Hepatocyte (in vitro differentiated cells): Measurements from ENCODE around the gene SMAP2. TPM values are rescaled to one million over a fixed set of nuclear protein-coding genes. Genes with fewer than 3 reads are reported as not detected.

ENCODE experiments used
- DNase-seq: peaks from one replicate; pipeline ENCODE4 v3.0.0-alpha.2; 2016; ENCODE audit warnings: low spot score
- H2AFZ ChIP-seq: fragments of 200-600 bp; sonication (generic); 2 replicates; pipeline ENCODE4 v1.6.0; 2016; ENCODE audit warnings: antibody characterized with exemption, mild to moderate bottlenecking
- H3K27ac ChIP-seq: fragments of 200-600 bp; sonication (generic); 2 replicates; pipeline ENCODE4 v1.5.1; 2016; ENCODE audit warnings: mild to moderate bottlenecking
- H3K27me3 ChIP-seq: fragments of 200-600 bp; sonication (generic); 2 replicates; pipeline ENCODE4 v1.6.1; 2016
- H3K36me3 ChIP-seq: fragments of 200-600 bp; sonication (generic); replicated peaks from 2 replicates; pipeline ENCODE4 v1.5.1; 2016; ENCODE audit warnings: low read depth; ENCODE audit not compliant: insufficient read depth
- H3K4me1 ChIP-seq: fragments of 200-600 bp; sonication (generic); 2 replicates; pipeline ENCODE4 v1.5.1; 2016; ENCODE audit warnings: mild to moderate bottlenecking, moderate library complexity; ENCODE audit not compliant: insufficient read depth
- H3K4me2 ChIP-seq: fragments of 200-600 bp; sonication (generic); 2 replicates; pipeline ENCODE4 v1.6.0; 2016
- H3K4me3 ChIP-seq: fragments of 200-600 bp; sonication (generic); 2 replicates; pipeline ENCODE4 v1.5.1; 2016; ENCODE audit warnings: mild to moderate bottlenecking
- H3K79me2 ChIP-seq: fragments of 200-600 bp; sonication (generic); 2 replicates; pipeline ENCODE4 v1.6.0; 2017; ENCODE audit warnings: mild to moderate bottlenecking
- H3K9me2 ChIP-seq: fragments of 200-600 bp; sonication (generic); replicated peaks from 2 replicates; pipeline ENCODE4 v1.6.0; 2017; ENCODE audit warnings: mild to moderate bottlenecking; ENCODE audit not compliant: insufficient read depth
- H3K9me3 ChIP-seq: fragments of 200-600 bp; sonication (generic); 2 replicates; pipeline ENCODE4 v1.5.1; 2016; ENCODE audit warnings: low read depth, mild to moderate bottlenecking
- H4K20me1 ChIP-seq: fragments of 200-600 bp; sonication (generic); 2 replicates; pipeline ENCODE4 v1.6.0; 2016; ENCODE audit warnings: mild to moderate bottlenecking; ENCODE audit not compliant: insufficient read depth, poor library complexity, severe bottlenecking
- CTCF ChIP-seq: fragments of 200-600 bp; sonication (generic); IDR thresholded peaks from 2 replicates; pipeline ENCODE4 v1.5.1; 2016; ENCODE audit warnings: antibody characterized with exemption, mild to moderate bottlenecking; ENCODE audit not compliant: poor library complexity
- EZH2 ChIP-seq: fragments of 200-600 bp; sonication (generic); IDR thresholded peaks from 2 replicates; pipeline ENCODE4 v1.6.1; 2016; ENCODE audit warnings: antibody characterized with exemption, mild to moderate bottlenecking, borderline replicate concordance
- EZH2phosphoT487 ChIP-seq: fragments of 200-600 bp; sonication (generic); IDR thresholded peaks from one replicate; pipeline ENCODE4 v1.6.1; 2018; ENCODE audit warnings: antibody characterized with exemption, mild to moderate bottlenecking, low read depth, moderate library complexity; ENCODE audit not compliant: unreplicated experiment, severe bottlenecking
- WGBS: methylation state at CpG from one replicate; pipeline ENCODE4 v1.1.6; 2016; ENCODE audit warnings: low lambda C conversion rate; ENCODE audit errors: missing lambda C conversion rate; 5-methylcytosine and 5-hydroxymethylcytosine counted together
- polyA plus RNA-seq: library from polyadenylated mRNA; unstranded; fragments of >200 nt; fragmentation: Nextera tagmentation; extraction: Ambion mirVana; gene quantifications from 2 replicates; pipeline ENCODE4 v1.2.1, GENCODE V29; 2016
- total RNA-seq: library from RNA; depleted of rRNA; stranded (reverse); fragments of >200 nt; gene quantifications from 2 replicates; pipeline ENCODE4 v1.2.3, GENCODE V29; 2014

SMAP2 gene
- total and polyA plus RNA-seq, 2 experiments from 2014 or later = 22.9 to 23.1 TPM

- Histone ChIP-seq H2AFZ (no peak overlapping the region), H3K4me1 (no peaks in the 10 kb centered on the region), H3K79me2 (no peaks in the 10 kb centered on the region), H3K4me3 (no peak overlapping the region), H3K36me3 (no peaks in the 10 kb centered on the region), H4K20me1 (no peaks in the 10 kb centered on the region), H3K4me2 (no peak overlapping the region), H3K27ac (no peak overlapping the region), H3K9me2 (no peaks in the 10 kb centered on the region), H3K27me3 (no peaks in the 10 kb centered on the region), H3K9me3 (no peaks in the 10 kb centered on the region)
- peak; percentile 40 for DNase-seq
- 74% methylated on average over 3 of the region's 3 CpGs for WGBS
- TF ChIP-seq EZH2 (no peak), CTCF (peak; percentile 63)
Measured at GRCh38 chr1:40438391-40439015, 65.0 kb downstream of the SMAP2 start.

GRCh38 chr1:40439247-40439646 is 65.7 kb downstream of the SMAP2 start:
- H3K9me3 ChIP-seq = no peaks in the 10 kb centered on the region
- no peak overlapping the region for H3K4me3 ChIP-seq
- H3K4me2 ChIP-seq = no peak overlapping the region
- no peaks in the 10 kb centered on the region for H3K79me2 ChIP-seq
- no peak for DNase-seq
- TF ChIP-seq EZH2phosphoT487 (no peak), CTCF (no peak), EZH2 (no peak)
- WGBS = 92% methylated on average over 5 of the region's 5 CpGs
- H3K9me2 ChIP-seq = no peaks in the 10 kb centered on the region
- H3K36me3 ChIP-seq = no peaks in the 10 kb centered on the region
- H3K27ac ChIP-seq = no peak overlapping the region
- H2AFZ ChIP-seq = no peak overlapping the region
- H3K4me1 ChIP-seq = no peaks in the 10 kb centered on the region
- H4K20me1 ChIP-seq = no peaks in the 10 kb centered on the region
- H3K27me3 ChIP-seq = no peaks in the 10 kb centered on the region

- peak within 1 kb of the TSS; percentile 85 for H3K27ac ChIP-seq
- no peaks in the 10 kb centered on the region for H3K36me3 ChIP-seq
- H2AFZ ChIP-seq = peak within 1 kb of the TSS; percentile 98
- H3K27me3 ChIP-seq = no peaks in the 10 kb centered on the region
- 1% methylated on average over 56 of the region's 64 CpGs for WGBS
- peaks cover 4% of the 10 kb centered on the region for H3K79me2 ChIP-seq
- H3K4me3 ChIP-seq = peak within 1 kb of the TSS; percentile 79
- H4K20me1 ChIP-seq = no peaks in the 10 kb centered on the region
- peak within 1 kb of the TSS; percentile 90 for H3K4me2 ChIP-seq
- TF ChIP-seq CTCF (no peak), EZH2 (no peak), EZH2phosphoT487 (no peak)
- peaks cover 10% of the 10 kb centered on the region for H3K9me3 ChIP-seq
- no peaks in the 10 kb centered on the region for H3K9me2 ChIP-seq
- DNase-seq = peak; percentile 97
- no peaks in the 10 kb centered on the region for H3K4me1 ChIP-seq
Measured at GRCh38 chr1:40449684-40450494, 76.4 kb downstream of the SMAP2 start, which contains the start of gene ZFP69B. TSS of gene ZFP69B (plus strand) at chr1:40450476. CDS start at chr1:40450962, 486 bp downstream.
